Stimulated activated CD4-positive, alpha-beta T cell treated with anti-CD3 and anti-CD28 coated beads, Interleukin-4, amount 100 ng/mL, for 24 hours (primary cell): ENCODE data around the gene S100A10.

Experiments
- DNase-seq: peaks from one replicate; pipeline ENCODE4 v3.0.0-alpha.2; 2020

Gene S100A10

GRCh38 chr1:151985768-151986167 is 7.9 kb downstream of the S100A10 start:
- no peak for DNase-seq

GRCh38 chr1:151985270-151985669 is 8.4 kb downstream of the S100A10 start:
- DNase-seq, result no peak

- DNase-seq, result peak; percentile 55
Observed at GRCh38 chr1:151984313-151984956, 9.2 kb downstream of the S100A10 start.

GRCh38 chr1:151982300-151983005 is 11.2 kb downstream of the S100A10 start:
- no peak for DNase-seq

- DNase-seq, result no peak
Observed at GRCh38 chr1:151981178-151981525, 12.5 kb downstream of the S100A10 start.

GRCh38 chr1:151980287-151981177 is 13.1 kb downstream of the S100A10 start:
- DNase-seq, result no peak

GRCh38 chr1:151978922-151979321 is 14.7 kb downstream of the S100A10 start:
- no peak for DNase-seq

- no peak for DNase-seq
Observed at GRCh38 chr1:151977662-151978230, 15.9 kb downstream of the S100A10 start.

- DNase-seq, result no peak
Observed at GRCh38 chr1:151976858-151977257, 16.8 kb downstream of the S100A10 start.

GRCh38 chr1:151976015-151976343 is 17.7 kb downstream of the S100A10 start:
- DNase-seq, result no peak

GRCh38 chr1:151975311-151976014 is 18.2 kb downstream of the S100A10 start:
- DNase-seq, result no peak

GRCh38 chr1:151972542-151973248 is 21.0 kb downstream of the S100A10 start:
- DNase-seq, result peak; percentile 56

- DNase-seq, result no peak
Observed at GRCh38 chr1:151970626-151971025, 23.0 kb downstream of the S100A10 start.

GRCh38 chr1:151970128-151970527 is 23.5 kb downstream of the S100A10 start:
- DNase-seq, result no peak

GRCh38 chr1:151968791-151969399 is 24.8 kb downstream of the S100A10 start:
- DNase-seq, result no peak

- peak; percentile 59 for DNase-seq
Observed at GRCh38 chr1:151968058-151968457, 25.6 kb downstream of the S100A10 start.

- DNase-seq, result no peak
Observed at GRCh38 chr1:151967091-151967490, 26.6 kb downstream of the S100A10 start.

- no peak for DNase-seq
Observed at GRCh38 chr1:151966061-151966460, 27.6 kb downstream of the S100A10 start.

GRCh38 chr1:151964510-151964909 is 29.1 kb downstream of the S100A10 start:
- DNase-seq, result no peak

GRCh38 chr1:151963288-151963687 is 30.4 kb downstream of the S100A10 start:
- DNase-seq, result no peak

GRCh38 chr1:151961833-151962232 is 31.8 kb downstream of the S100A10 start:
- DNase-seq, result no peak
